Caco-2 (cell line): ENCODE results near the gene VAPB. TPM values are rescaled to one million over a fixed set of nuclear protein-coding genes. Genes with fewer than 3 reads are reported as not detected.

Source experiments
- BruUV-seq: library from RNA; stranded (reverse); fragments of 400-500 nt; replicated peaks from 2 replicates; lab custom pipeline; 2021; lab: Mats Ljungman, UMichigan
- CTCF ChIA-PET: fragments of 300-600 bp; sonication (Branson Sonifier 250); formaldehyde crosslinking; loops from one replicate; lab custom pipeline; 2022; ENCODE audit warnings: antibody characterized with exemption; lab: Charles Lee
- POLR2A ChIA-PET: fragments of 300-600 bp; sonication (Branson Sonifier 250); formaldehyde crosslinking; loops from one replicate; lab custom pipeline; 2022; ENCODE audit warnings: antibody characterized with exemption; lab: Charles Lee
- DNase-seq, 2 experiments: peaks; one replicate each; pipeline versions ENCODE4 v3.0.0 to v3.0.0-alpha.2; 2020 to 2022
- H3K27me3 ChIP-seq: replicated peaks from 2 replicates; pipeline ENCODE4 v1.6.0; 2011; ENCODE audit warnings: low read length; ENCODE audit not compliant: control insufficient read depth, insufficient read depth
- H3K36me3 ChIP-seq: 2 replicates; pipeline ENCODE4 v1.5.1; 2011; ENCODE audit warnings: low read length; ENCODE audit not compliant: control insufficient read depth, insufficient read depth
- H3K4me1 ChIP-seq: fragments of 250-450 bp; sonication (Bioruptor Pico); 2 replicates; pipeline ENCODE4 v1.5.1; 2020; ENCODE audit warnings: mild to moderate bottlenecking
- H3K4me3 ChIP-seq: 2 replicates; pipeline ENCODE4 v1.5.1; 2011; ENCODE audit warnings: low read depth, mild to moderate bottlenecking, control low read depth, low read length
- H3K9me3 ChIP-seq: fragments of 250-450 bp; sonication (Bioruptor Pico); 2 replicates; pipeline ENCODE4 v1.5.1; 2020; ENCODE audit warnings: mild to moderate bottlenecking, moderate library complexity
- H3K27ac Mint-ChIP-seq: one replicate; pipeline ENCODE4 v1.8.0; 2022; ENCODE audit warnings: mixed read lengths; ENCODE audit not compliant: unreplicated experiment
- H3K27me3 Mint-ChIP-seq: one replicate; pipeline ENCODE4 v1.8.0; 2022; ENCODE audit warnings: mixed read lengths; ENCODE audit not compliant: insufficient read depth, unreplicated experiment
- H3K36me3 Mint-ChIP-seq: one replicate; pipeline ENCODE4 v1.8.0; 2022; ENCODE audit warnings: mild to moderate bottlenecking, mixed read lengths; ENCODE audit not compliant: insufficient read depth, unreplicated experiment
- H3K4me1 Mint-ChIP-seq: one replicate; pipeline ENCODE4 v1.8.0; 2022; ENCODE audit warnings: low read depth, mixed read lengths; ENCODE audit not compliant: unreplicated experiment
- H3K4me3 Mint-ChIP-seq: one replicate; pipeline ENCODE4 v1.8.0; 2022; ENCODE audit warnings: mild to moderate bottlenecking, moderate library complexity, mixed read lengths; ENCODE audit not compliant: unreplicated experiment
- H3K9me3 Mint-ChIP-seq: one replicate; pipeline ENCODE4 v1.8.0; 2022; ENCODE audit warnings: mixed read lengths; ENCODE audit not compliant: unreplicated experiment
- intact Hi-C: fragments of 100-400 bp; cut with micrococcal nuclease; formaldehyde crosslinking; loops from one replicate; pipeline ENCODE4 v1.10.0; 2022; ENCODE audit not compliant: unreplicated experiment
- total RNA-seq: library from RNA; stranded (reverse); gene quantifications from 2 replicates; pipeline ENCODE4 v1.2.3, GENCODE V29; 2022
- TF ChIP-seq, protein P1 (sequence below), 2 experiments: fragments of 200-600 bp in 1 of 2; IDR thresholded peaks; 1 replicate in 1 of 2; 2 replicates in 1 of 2; pipeline versions ENCODE4 v1.5.1 to v1.8.0; 2011 to 2022; ENCODE audit warnings: antibody characterized with exemption in 1 of 2, control low read depth in 1 of 2, inconsistent platforms in 1 of 2, low read depth in 1 of 2, low read length in 1 of 2, mild to moderate bottlenecking in 1 of 2, moderate library complexity in 1 of 2; ENCODE audit not compliant: insufficient read depth in 1 of 2, severe bottlenecking in 1 of 2, unreplicated experiment in 1 of 2

Gene VAPB
- total RNA-seq, 1 experiment from 2014 or later: 186 TPM

DNA sequence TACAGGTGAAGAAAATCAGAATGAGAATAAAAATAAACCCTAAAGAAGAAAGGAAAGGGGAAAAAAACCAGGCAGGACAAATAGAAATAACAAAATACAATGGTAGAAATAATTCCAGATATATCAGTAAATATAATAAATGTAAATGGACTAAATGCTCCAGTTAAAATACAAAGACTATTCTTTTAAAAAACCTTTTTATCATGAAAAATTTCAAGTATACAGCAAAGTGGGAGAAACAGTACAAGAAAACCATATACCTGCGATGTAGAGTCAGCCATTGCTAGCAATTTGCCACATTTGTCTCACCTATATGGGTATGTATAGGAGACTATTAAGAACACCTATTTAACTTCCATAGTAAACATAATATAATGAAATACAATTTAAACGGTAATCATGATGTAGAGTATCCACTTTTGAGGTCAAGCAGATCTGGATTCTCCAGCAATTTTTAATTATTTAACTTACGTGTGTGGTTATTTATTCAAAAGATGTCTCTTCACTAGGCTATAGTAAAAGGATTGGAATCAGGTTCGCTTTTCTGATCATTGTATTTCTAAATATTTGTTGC, 914 bp upstream of the VAPB start:
- ChIA-PET POLR2A (interaction anchor here (0.7 to 1.7 kb wide), 6 partner anchors 14 to 644 kb away, joined by 3 to 26 read pairs (median 6); partner anchors contain the start of gene ATP5F1E), CTCF (interaction anchor here (0.7 to 1.1 kb wide), 2 partner anchors 263 to 1068 kb away, joined by 3 to 9 read pairs; partner anchors contain the start of gene STX16)
- TF ChIP-seq, protein P1, sequence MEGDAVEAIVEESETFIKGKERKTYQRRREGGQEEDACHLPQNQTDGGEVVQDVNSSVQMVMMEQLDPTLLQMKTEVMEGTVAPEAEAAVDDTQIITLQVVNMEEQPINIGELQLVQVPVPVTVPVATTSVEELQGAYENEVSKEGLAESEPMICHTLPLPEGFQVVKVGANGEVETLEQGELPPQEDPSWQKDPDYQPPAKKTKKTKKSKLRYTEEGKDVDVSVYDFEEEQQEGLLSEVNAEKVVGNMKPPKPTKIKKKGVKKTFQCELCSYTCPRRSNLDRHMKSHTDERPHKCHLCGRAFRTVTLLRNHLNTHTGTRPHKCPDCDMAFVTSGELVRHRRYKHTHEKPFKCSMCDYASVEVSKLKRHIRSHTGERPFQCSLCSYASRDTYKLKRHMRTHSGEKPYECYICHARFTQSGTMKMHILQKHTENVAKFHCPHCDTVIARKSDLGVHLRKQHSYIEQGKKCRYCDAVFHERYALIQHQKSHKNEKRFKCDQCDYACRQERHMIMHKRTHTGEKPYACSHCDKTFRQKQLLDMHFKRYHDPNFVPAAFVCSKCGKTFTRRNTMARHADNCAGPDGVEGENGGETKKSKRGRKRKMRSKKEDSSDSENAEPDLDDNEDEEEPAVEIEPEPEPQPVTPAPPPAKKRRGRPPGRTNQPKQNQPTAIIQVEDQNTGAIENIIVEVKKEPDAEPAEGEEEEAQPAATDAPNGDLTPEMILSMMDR (IDR thresholded peaks at IDR 0.05; ENCODE audit: insufficient read depth in 1 of 2, low read depth in 1 of 2, low read length in 1 of 2, severe bottlenecking in 1 of 2, unreplicated experiment in 1 of 2): no peak
- Histone ChIP-seq H3K4me3 (peak overlapping the region; percentile 48; the same call in 1 of the 2 replicates), H3K27me3 (no peaks in the 10 kb centered on the region), H3K9me3 (peaks cover 14% of the 10 kb centered on the region), H3K36me3 (peaks cover 5% of the 10 kb centered on the region; the same call in 1 of the 2 replicates), H3K4me1 (peaks cover 22% of the 10 kb centered on the region)
- no peaks in the 10 kb centered on the region for H3K27me3 Mint-ChIP-seq
- DNase-seq: no peak
- no peaks in the 10 kb centered on the region for H3K9me3 Mint-ChIP-seq
- BruUV-seq: TSS peak; percentile 63
- H3K4me3 Mint-ChIP-seq: peak overlapping the region; percentile 86
- intact Hi-C loops: loop anchor here (5.0 kb wide), 1 partner anchor 76 kb away; no protein-coding TSS in a partner anchor
- peaks cover 42% of the 10 kb centered on the region for H3K36me3 Mint-ChIP-seq
- H3K27ac Mint-ChIP-seq: no peak overlapping the region
- peaks cover 30% of the 10 kb centered on the region for H3K4me1 Mint-ChIP-seq

DNA sequence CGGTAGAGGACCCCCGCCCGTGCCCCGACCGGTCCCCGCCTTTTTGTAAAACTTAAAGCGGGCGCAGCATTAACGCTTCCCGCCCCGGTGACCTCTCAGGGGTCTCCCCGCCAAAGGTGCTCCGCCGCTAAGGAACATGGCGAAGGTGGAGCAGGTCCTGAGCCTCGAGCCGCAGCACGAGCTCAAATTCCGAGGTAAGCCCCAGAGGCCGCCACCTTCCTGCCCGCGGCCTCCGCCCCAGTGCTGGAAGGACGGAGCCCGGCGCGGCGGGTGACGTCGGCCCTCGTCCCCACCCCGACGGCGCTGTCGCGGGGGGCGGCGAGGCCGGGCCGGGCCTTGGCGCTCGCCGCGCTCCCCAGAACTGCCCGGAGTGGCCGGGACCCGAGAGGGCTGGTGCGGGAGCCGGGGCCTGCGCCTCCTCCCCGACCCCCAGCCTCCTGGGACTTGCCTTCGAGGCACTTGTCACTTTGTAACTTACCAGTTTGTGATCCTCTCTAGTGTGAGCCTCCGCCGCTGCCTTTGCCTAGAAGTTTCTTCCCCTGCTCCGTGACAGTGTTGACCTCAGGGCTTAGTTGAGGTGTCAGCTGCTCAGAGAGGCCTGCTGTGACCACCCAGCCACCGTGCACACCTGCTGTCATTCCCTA, 417 bp downstream of the VAPB start:
- Histone ChIP-seq H3K36me3 (peaks cover 5% of the 10 kb centered on the region; the same call in 1 of the 2 replicates), H3K9me3 (peaks cover 14% of the 10 kb centered on the region), H3K4me1 (peaks cover 27% of the 10 kb centered on the region), H3K4me3 (peak overlapping the region; percentile 74), H3K27me3 (no peaks in the 10 kb centered on the region)
- intact Hi-C loops: loop anchor here (1.0 to 5.0 kb wide), 3 partner anchors 16 to 77 kb away; no protein-coding TSS in a partner anchor
- Mint-ChIP-seq H3K36me3 (peaks cover 55% of the 10 kb centered on the region), H3K27ac (peak overlapping the region; percentile 88), H3K4me1 (peaks cover 42% of the 10 kb centered on the region), H3K9me3 (no peaks in the 10 kb centered on the region), H3K4me3 (peak overlapping the region; percentile 86), H3K27me3 (no peaks in the 10 kb centered on the region)
- BruUV-seq: no TSS peak
- CTCF ChIA-PET: interaction anchor here (0.6 to 1.4 kb wide), 13 partner anchors 10 to 920 kb away, joined by 3 to 9 read pairs (median 3); partner anchors contain the start of gene STX16
- TF ChIP-seq, protein P1 (IDR thresholded peaks at IDR 0.05; ENCODE audit: insufficient read depth in 1 of 2, low read depth in 1 of 2, low read length in 1 of 2, severe bottlenecking in 1 of 2, unreplicated experiment in 1 of 2): no peak
- peak; percentile 63 to 76 for DNase-seq
- POLR2A ChIA-PET: interaction anchor here (0.6 to 1.7 kb wide), 11 partner anchors 22 to 262 kb away, joined by 3 to 26 read pairs (median 5); partner anchors contain the start of genes RAB22A and STX16
